Measurements from ENCODE around the gene STAC3. TPM values are rescaled to one million over a fixed set of nuclear protein-coding genes. Genes with fewer than 3 reads are reported as not detected.

STAC3 gene
- total and polyA plus RNA-seq, 2 of the 13 experiments (the other 11 are each of a cell fraction or from before 2014, with no cell fraction given), result 0.18 to 0.22 TPM

GRCh38 chr12:57240066-57240921 is 10.7 kb downstream of the STAC3 start (continued):
- no peak for TF ChIP-seq ZNF646 (CRISPR knock-in tag; IDR thresholded peaks at IDR 0.05)
- no peak for TF ChIP-seq ZNF841 (CRISPR knock-in tag; IDR thresholded peaks at IDR 0.05; ENCODE audit: borderline replicate concordance)
- no peak for TF ChIP-seq NFE2L2 (IDR thresholded peaks at IDR 0.05; ENCODE audit: low read length)
- no peak for TF ChIP-seq KIAA2018 (CRISPR knock-in tag; IDR thresholded peaks at IDR 0.05; ENCODE audit: borderline replicate concordance)
- no peak for TF ChIP-seq ZNF33A (CRISPR knock-in tag; IDR thresholded peaks at IDR 0.05; ENCODE audit: borderline replicate concordance)
- TF ChIP-seq JUND (CRISPR knock-in tag; IDR thresholded peaks at IDR 0.05), result no peak
- TF ChIP-seq MIER2 (CRISPR knock-in tag; IDR thresholded peaks at IDR 0.05), result no peak
- no peak for TF ChIP-seq HNF1A (IDR thresholded peaks at IDR 0.05; ENCODE audit: low read depth)
- no peak for TF ChIP-seq HNF1A (CRISPR knock-in tag; IDR thresholded peaks at IDR 0.05; ENCODE audit: borderline replicate concordance)
